ENCODE measurements around the gene C1QL1. TPM values are rescaled to one million over a fixed set of nuclear protein-coding genes. Genes with fewer than 3 reads are reported as not detected.
A peak's percentile ranks its signal among the peaks of the same experiment; 100 is the strongest.

C1QL1 gene
- total and polyA plus RNA-seq, 2 of the 13 experiments (the other 11 are each of a cell fraction or from before 2014, with no cell fraction given) = 0.11 TPM

DNA sequence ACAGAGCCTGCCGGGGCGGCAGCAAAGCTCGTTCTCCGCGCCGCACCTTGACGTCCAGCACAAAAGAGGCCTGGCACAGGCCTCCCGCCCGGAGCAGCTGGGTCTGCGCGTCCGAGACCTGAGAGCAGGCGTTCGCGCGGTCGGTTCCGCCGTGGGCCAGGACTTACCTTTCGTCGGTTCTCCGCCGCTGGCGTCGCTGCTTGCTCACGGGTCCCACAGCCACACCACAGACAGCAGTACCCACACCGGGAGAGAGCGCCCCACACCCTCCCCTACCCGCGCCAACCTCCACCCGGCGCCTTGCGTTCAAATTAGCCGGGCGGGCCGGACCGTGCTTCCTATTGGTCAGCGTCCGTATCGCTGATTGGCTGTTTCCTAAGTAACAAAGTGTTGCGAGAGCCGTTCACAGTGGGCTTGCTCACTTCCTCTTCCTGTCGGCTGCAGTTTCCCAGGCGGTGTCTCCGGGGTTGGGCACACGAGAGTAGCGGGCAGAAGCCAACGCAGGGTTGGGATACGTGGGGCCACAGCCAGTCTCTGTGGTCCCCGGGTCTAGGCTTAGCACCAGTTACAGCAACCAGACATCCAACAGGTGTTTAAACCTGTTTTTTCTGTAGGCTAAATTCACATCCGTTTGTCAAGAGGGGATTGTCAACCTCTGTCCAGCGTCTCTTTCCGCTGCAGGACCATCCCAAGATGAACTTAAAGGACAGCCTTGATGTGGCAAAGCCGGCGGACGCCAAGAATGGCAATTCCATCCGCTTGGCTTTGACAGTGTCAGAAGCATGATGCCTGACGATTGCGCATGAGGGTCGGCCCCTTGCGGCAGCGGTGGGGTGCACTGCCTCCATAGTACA lies 20.4 kb downstream of the C1QL1 start, which contains the start of gene KIF18B (continued):
- TF ChIP-seq ZNF121 (CRISPR knock-in tag; IDR thresholded peaks at IDR 0.05) = no peak
- TF ChIP-seq, protein P1, sequence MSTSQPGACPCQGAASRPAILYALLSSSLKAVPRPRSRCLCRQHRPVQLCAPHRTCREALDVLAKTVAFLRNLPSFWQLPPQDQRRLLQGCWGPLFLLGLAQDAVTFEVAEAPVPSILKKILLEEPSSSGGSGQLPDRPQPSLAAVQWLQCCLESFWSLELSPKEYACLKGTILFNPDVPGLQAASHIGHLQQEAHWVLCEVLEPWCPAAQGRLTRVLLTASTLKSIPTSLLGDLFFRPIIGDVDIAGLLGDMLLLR (CRISPR knock-in tag; IDR thresholded peaks at IDR 0.05) = no peak
- TF ChIP-seq ZNF564 (CRISPR knock-in tag; IDR thresholded peaks at IDR 0.05) = peak; percentile 80; the same call in 1 of the 2 replicates
- no peak for TF ChIP-seq KAT2B (IDR thresholded peaks at IDR 0.05; ENCODE audit: borderline replicate concordance, low read depth, low read length)
- TF ChIP-seq DNMT1 (CRISPR knock-in tag; IDR thresholded peaks at IDR 0.05) = no peak
- TF ChIP-seq, protein P2, sequence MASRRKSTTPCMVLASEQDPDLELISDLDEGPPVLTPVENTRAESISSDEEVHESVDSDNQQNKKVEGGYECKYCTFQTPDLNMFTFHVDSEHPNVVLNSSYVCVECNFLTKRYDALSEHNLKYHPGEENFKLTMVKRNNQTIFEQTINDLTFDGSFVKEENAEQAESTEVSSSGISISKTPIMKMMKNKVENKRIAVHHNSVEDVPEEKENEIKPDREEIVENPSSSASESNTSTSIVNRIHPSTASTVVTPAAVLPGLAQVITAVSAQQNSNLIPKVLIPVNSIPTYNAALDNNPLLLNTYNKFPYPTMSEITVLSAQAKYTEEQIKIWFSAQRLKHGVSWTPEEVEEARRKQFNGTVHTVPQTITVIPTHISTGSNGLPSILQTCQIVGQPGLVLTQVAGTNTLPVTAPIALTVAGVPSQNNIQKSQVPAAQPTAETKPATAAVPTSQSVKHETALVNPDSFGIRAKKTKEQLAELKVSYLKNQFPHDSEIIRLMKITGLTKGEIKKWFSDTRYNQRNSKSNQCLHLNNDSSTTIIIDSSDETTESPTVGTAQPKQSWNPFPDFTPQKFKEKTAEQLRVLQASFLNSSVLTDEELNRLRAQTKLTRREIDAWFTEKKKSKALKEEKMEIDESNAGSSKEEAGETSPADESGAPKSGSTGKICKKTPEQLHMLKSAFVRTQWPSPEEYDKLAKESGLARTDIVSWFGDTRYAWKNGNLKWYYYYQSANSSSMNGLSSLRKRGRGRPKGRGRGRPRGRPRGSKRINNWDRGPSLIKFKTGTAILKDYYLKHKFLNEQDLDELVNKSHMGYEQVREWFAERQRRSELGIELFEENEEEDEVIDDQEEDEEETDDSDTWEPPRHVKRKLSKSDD (CRISPR knock-in tag; IDR thresholded peaks at IDR 0.05; ENCODE audit: low read depth) = no peak
- no peak for TF ChIP-seq ISX (CRISPR knock-in tag; conservative IDR thresholded peaks at IDR 0.05)
- peak; percentile 62; the same call in 1 of the 2 replicates for TF ChIP-seq NRL (CRISPR knock-in tag; IDR thresholded peaks at IDR 0.05; ENCODE audit: borderline replicate concordance)
- no peak for TF ChIP-seq ZNF136 (CRISPR knock-in tag; IDR thresholded peaks at IDR 0.05; ENCODE audit: low read depth)
- peak; percentile 28 for TF ChIP-seq ZEB1 (IDR thresholded peaks at IDR 0.05; ENCODE audit: insufficient replicate concordance, low read depth)
- 0 out of 2 replicates have a peak, but pooled peaks have one; percentile 28 for TF ChIP-seq ZKSCAN8 (CRISPR knock-in tag; IDR thresholded peaks at IDR 0.05; ENCODE audit: borderline replicate concordance)
- TF ChIP-seq BORCS8-MEF2B (CRISPR knock-in tag; IDR thresholded peaks at IDR 0.05) = peak; percentile 96
- TF ChIP-seq, protein P3, sequence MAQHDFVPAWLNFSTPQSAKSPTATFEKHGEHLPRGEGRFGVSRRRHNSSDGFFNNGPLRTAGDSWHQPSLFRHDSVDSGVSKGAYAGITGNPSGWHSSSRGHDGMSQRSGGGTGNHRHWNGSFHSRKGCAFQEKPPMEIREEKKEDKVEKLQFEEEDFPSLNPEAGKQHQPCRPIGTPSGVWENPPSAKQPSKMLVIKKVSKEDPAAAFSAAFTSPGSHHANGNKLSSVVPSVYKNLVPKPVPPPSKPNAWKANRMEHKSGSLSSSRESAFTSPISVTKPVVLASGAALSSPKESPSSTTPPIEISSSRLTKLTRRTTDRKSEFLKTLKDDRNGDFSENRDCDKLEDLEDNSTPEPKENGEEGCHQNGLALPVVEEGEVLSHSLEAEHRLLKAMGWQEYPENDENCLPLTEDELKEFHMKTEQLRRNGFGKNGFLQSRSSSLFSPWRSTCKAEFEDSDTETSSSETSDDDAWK (CRISPR knock-in tag; IDR thresholded peaks at IDR 0.05) = no peak
- TF ChIP-seq, protein P4, sequence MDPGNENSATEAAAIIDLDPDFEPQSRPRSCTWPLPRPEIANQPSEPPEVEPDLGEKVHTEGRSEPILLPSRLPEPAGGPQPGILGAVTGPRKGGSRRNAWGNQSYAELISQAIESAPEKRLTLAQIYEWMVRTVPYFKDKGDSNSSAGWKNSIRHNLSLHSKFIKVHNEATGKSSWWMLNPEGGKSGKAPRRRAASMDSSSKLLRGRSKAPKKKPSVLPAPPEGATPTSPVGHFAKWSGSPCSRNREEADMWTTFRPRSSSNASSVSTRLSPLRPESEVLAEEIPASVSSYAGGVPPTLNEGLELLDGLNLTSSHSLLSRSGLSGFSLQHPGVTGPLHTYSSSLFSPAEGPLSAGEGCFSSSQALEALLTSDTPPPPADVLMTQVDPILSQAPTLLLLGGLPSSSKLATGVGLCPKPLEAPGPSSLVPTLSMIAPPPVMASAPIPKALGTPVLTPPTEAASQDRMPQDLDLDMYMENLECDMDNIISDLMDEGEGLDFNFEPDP (CRISPR knock-in tag; conservative IDR thresholded peaks at IDR 0.05) = 0 out of 2 replicates have a peak, but pooled peaks have one; percentile 64
- 0 out of 2 replicates have a peak, but pooled peaks have one; percentile 1 for TF ChIP-seq SRF (IDR thresholded peaks at IDR 0.05; ENCODE audit: low read depth, low read length)
- no peak for TF ChIP-seq NFIC (IDR thresholded peaks at IDR 0.05; ENCODE audit: low read length)
- no peak for TF ChIP-seq NFIB (CRISPR knock-in tag; IDR thresholded peaks at IDR 0.05; ENCODE audit: borderline replicate concordance)
- no peak for TF ChIP-seq ZNF546 (CRISPR knock-in tag; conservative IDR thresholded peaks at IDR 0.05)
- no peak; the same call in 1 of the 2 replicates for TF ChIP-seq HHEX (CRISPR knock-in tag; IDR thresholded peaks at IDR 0.05)
- TF ChIP-seq ZNF557 (CRISPR knock-in tag; IDR thresholded peaks at IDR 0.05) = no peak
- peak; percentile 41 for TF ChIP-seq ESRRA (CRISPR knock-in tag; IDR thresholded peaks at IDR 0.05; ENCODE audit: low read depth)
- TF ChIP-seq, protein P5, sequence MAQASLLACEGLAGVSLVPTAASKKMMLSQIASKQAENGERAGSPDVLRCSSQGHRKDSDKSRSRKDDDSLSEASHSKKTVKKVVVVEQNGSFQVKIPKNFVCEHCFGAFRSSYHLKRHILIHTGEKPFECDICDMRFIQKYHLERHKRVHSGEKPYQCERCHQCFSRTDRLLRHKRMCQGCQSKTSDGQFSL (CRISPR knock-in tag; IDR thresholded peaks at IDR 0.05) = no peak
- TF ChIP-seq TBL1XR1 (IDR thresholded peaks at IDR 0.05; ENCODE audit: borderline replicate concordance, low read length, partially characterized antibody) = no peak
- TF ChIP-seq RXRB (CRISPR knock-in tag; IDR thresholded peaks at IDR 0.05; ENCODE audit: borderline replicate concordance) = peak; percentile 46; the same call in 1 of the 2 replicates

Measured in HepG2 (cell line).